ENCODE measurements around the gene SPRED2.

The SPRED2 gene

GRCh38 chr2:65438137-65438899, 5.9 kb upstream of the SPRED2 start:
- DNase-seq: no peak

DNA sequence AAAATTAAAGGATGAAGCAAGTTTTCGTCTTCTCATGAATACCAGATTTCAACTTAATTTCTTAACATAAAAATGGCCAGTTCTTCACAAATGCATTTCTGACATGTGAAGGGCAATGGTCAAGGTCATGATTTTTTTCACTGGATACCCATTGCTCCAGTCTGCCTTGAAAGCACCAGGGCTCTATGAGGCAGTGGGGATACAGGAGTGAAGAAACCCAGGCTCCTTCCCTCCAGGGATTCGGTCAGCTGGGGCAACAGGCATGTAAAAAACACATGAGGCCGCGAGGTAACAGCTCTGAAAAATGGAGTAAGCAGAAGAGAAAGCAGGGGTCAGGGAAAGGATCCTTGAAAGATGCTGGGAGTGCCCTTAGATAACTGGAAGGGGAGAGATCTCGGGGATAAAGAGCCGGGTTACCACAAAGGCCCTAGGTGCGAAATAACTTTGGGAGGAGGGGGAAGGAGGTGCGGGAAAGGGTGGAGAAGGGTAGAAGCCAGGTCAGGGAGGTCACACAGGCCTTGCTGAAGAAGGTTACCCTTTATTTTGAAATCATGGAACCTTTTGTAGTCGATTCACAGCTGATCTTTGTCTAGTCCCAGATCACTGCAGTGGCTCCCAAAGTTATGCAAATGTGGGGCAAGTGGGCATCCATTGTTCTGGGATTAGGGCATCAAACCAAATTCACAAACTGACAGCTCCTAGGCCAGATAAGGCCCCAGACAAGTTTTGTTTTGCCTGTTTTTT, 5.2 kb upstream of the SPRED2 start:
- DNase-seq: no peak

DNA sequence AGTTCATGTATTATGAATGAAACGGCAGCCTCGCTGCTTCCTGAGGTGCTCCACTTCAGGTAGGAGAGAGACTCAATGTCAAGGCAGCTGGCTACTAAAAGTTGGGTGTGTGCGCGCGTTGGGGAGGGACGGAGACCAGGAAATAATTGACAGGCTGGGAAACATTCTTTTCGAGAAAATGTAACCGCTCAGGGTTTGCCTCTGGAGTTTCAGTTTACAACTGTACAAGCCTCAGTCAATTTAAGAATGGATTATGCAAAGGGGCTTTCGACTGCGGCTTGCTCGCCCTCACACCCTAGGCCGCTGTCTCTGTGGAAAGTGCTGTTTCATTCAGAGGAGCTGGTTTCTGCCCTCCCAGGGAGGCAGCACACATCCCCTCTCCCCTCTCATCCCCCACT, 4.4 kb upstream of the SPRED2 start:
- no peak for DNase-seq

- peak; percentile 42 for DNase-seq
Observed at GRCh38 chr2:65436169-65436823, 3.9 kb upstream of the SPRED2 start.

- DNase-seq: peak; percentile 55
Observed at GRCh38 chr2:65435625-65436168, 3.3 kb upstream of the SPRED2 start.

DNA sequence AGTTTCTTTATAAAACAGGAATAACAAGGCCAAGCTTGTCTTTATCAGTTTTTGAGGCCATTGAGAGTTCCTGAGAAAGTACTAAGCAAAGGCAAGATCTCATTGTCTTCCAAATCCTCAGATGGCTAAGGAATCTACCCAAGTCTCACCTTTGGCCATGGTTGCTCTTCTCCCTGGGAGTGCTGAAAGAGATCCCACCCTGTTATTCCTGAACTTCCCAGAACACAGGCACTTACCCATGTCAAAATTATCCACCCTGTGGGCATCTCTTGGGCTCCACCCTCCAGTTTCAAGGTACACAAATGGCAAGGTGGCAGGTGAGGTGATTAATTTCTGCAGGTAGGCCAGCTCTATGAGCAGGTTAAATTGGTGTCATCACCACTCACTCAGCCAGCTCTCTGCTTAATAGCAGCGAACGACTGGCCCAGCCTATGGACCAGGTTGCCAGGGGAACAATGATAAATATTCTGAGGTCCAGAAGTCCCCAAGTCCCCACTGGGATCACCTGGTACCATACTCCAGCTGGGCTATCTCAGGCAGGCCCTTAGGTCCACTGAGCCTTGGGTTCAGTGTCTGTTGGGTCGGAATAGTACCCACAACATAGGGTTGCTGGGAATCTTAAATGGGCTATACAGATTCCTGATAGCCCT, 2.3 kb upstream of the SPRED2 start:
- DNase-seq: no peak

DNA sequence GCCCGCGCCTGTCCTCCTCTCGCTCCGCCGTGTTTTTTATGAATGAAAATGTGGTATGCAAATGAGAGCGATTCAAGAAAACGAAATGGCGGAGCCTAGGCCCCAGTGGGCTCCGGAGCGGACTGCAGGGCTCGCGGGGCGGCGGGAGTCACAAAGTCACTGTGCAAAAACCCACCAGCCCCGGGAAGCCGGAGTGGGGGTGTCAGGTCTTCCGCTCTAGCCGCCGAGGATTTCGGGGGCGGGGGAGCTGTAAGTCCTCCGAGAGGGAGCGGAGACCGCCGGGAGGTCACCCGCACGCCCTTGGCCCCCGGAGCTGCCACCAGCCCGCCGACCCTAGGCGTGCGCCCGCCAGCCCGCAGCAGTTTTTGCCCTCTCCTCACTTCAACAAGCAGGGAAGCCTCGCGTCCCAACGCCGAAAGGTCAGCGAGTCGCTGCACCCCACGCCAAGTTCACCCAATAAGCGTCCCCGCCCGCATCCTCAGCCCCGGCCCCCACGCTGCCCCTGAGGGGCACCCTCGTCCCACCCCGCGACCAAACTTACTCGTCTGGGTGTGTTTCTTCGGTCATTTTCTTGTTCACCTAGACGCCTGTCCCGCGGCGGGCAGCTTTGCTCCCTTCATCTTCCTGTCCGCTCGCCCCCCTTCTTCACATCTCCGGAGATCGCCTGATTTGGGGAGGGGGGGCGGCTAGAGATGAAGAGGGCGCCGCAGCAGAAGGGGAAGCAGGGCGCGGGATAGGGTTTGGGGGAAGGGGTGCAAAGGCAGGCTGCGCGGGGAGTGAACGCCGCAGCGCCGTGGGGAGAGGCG, 775 bp downstream of the SPRED2 start:
- DNase-seq: peak; percentile 26

- DNase-seq: peak; percentile 43
Observed at GRCh38 chr2:65430603-65431420, 1.6 kb downstream of the SPRED2 start.

- DNase-seq: no peak
Observed at GRCh38 chr2:65429786-65430602, 2.4 kb downstream of the SPRED2 start.

DNA sequence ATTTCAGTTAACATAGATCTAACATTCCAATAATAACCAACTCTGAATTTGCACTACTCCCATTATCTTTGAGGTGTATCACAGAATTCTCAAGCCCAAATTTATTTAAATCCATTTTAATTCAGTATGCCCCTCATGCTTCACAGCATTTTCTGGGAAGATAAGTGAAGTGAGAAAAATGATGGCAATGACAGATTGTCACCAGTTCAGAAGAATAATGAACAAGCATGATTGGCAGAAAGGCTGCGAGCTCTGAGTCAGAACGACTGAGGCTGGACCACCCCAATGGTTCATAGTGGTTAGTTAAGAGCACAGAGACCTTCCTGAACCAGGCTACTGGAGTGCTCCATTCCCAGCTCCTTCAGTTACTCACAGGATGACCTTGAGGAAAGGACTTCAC, 4.9 kb downstream of the SPRED2 start:
- no peak for DNase-seq

- DNase-seq: no peak
Observed at GRCh38 chr2:65425276-65425675, 7.1 kb downstream of the SPRED2 start.

GRCh38 chr2:65424391-65424790, 8.0 kb downstream of the SPRED2 start:
- DNase-seq: no peak

GRCh38 chr2:65421432-65421748, 11.0 kb downstream of the SPRED2 start:
- no peak for DNase-seq

DNA sequence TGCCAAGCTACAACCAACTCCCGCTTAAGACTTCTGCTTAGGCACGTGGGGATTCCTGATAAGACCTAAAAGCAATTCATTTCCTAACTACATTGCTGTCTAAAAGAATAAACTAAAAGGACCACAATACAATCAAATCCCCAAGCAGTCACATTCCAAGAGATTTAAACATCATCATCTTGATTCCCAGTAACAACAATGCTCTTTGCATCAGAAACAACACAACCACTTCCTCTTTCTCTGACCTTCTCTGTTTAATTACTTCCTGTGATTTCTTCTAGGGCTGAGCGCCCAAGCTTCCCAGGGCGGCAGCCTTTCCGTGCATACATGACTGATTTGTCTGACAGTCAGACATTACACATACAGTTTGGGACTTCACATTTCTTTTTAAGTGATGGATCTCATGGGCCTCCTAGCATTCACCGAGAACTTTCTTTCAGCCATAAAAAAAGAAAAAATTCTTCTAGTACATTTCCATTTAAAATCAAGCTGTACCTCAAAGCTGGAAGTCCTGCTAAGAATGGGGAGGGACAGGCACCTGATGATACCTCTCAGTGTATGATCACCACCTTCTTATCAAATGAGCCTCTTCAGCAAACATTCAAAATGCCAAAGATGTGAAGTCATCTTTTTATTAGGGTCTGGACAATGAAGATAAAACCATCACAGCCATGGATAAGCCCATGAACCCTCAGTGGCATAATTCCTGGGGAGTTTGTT, 11.5 kb downstream of the SPRED2 start:
- DNase-seq: no peak

DNA sequence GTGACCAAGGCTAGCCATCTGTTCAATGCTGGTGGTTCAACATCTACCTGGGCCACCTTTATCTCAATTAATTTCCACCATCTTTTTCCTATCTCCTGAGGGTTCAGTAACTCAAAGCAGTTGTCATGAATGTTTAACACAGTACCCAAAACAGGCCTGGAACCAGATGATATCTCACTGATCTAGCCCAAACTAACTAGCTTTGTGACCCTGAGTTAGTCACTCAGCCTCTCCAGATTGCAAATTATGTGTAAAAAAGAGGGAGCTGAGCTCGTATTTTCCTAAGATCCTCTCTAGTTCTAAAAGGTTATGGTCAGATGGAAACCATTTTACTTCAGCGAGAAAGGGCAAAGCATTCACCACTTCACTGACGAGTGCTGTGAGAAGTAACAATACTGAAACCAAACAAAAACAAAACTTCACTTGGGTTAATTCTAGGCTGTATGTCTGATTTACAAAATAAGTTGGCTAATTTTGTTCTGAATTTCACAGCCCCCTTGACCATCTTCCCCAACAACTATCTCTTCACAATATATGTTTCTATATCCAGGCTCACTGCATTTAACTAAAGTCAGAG, 14.8 kb downstream of the SPRED2 start:
- DNase-seq: no peak

- DNase-seq: no peak
Observed at GRCh38 chr2:65416945-65417344, 15.5 kb downstream of the SPRED2 start.

DNA sequence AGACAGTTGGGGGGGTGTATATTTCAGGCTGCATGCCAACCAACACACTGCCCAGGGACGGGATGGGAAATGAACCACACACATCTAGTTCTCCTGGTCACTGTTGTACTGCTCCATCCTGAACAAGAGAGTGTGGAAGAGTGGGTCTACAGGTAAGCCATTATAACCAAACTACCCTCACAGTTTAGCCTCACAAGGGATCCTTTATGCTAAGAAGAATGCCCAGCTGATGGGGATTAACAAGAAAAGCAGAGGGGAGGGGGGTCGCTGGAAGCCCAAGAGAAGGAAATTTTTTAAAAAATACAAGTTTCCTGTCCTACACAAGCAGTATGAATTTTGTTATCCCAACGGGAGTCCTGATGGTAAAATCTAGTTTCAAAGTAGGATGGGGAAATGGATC, 16.1 kb downstream of the SPRED2 start:
- DNase-seq: no peak

DNA sequence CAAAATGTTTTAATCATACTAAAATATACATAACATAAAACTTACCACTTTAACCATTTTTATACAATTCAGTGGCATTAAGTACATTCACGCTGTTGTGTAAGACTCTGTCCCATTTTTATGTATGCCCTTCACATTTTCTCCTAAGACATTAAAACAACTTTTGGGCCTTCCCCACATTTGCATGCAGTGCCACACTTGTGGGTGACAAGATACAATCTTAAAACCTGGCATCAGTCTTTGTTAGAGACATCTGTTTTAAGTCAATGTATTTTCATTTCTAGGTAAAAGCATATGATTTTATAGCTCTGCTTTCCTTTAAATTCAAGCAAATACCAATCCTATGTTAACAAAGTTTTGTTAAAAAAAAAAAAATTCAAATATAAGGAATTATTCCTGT, 17.3 kb downstream of the SPRED2 start:
- DNase-seq: no peak

GRCh38 chr2:65413610-65414009, 18.8 kb downstream of the SPRED2 start:
- DNase-seq: no peak

DNA sequence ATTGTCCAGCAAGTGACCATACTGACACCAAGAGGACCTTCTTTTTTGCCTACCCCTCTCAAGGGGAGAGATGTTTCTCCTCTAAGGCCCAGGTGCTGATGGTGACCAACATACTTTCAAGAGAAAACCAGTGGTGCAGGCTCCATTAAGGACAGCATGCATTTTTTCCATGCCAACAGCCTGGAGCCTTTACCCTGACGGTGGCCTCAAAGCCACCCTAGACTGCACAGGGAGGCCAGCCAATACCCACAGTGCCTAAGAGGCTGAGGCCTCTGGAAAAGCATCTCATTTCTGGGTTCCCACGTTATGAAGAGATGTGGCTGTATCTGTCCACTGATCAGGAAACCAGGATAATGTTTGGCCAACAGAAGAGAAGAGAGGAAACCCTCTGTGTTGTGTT, 19.3 kb downstream of the SPRED2 start:
- no peak for DNase-seq

Data from NCI-H1092 (cell line).